Mesothelial cell of epicardium (in vitro differentiated cells): ENCODE measurements around the gene CTBP2. TPM values are rescaled to one million over a fixed set of nuclear protein-coding genes. Genes with fewer than 3 reads are reported as not detected.
A peak's percentile ranks its signal among the peaks of the same experiment; 100 is the strongest.

Source experiments
- DNase-seq, 2 experiments: peaks; one replicate each; pipeline ENCODE4 v3.0.0; 2021; ENCODE audit warnings: low spot score in 2 of 2; ENCODE audit not compliant: unreplicated experiment in 2 of 2
- H3K27ac Mint-ChIP-seq: 2 replicates; pipeline ENCODE4 v1.8.0; 2021; ENCODE audit warnings: mixed read lengths
- H3K27me3 Mint-ChIP-seq: 2 replicates; pipeline ENCODE4 v1.8.0; 2021; ENCODE audit warnings: low read depth, mixed read lengths
- H3K36me3 Mint-ChIP-seq: 2 replicates; pipeline ENCODE4 v1.8.0; 2021; ENCODE audit warnings: mixed read lengths
- H3K4me1 Mint-ChIP-seq: 2 replicates; pipeline ENCODE4 v1.8.0; 2021; ENCODE audit warnings: mixed read lengths
- H3K4me3 Mint-ChIP-seq: 2 replicates; pipeline ENCODE4 v1.8.0; 2021; ENCODE audit warnings: mild to moderate bottlenecking, moderate library complexity, mixed read lengths
- H3K9me3 Mint-ChIP-seq: 2 replicates; pipeline ENCODE4 v1.8.0; 2021; ENCODE audit warnings: mixed read lengths
- total RNA-seq: library from RNA; stranded (reverse); gene quantifications from 3 replicates; pipeline ENCODE4 v1.2.1, GENCODE V29; 2021
- TF ChIP-seq, protein P1 (sequence below): fragments of 200-600 bp; sonication (generic); IDR thresholded peaks from one replicate; pipeline ENCODE4 v1.5.0; 2021; ENCODE audit warnings: antibody characterized with exemption; ENCODE audit not compliant: unreplicated experiment

The CTBP2 gene
- total RNA-seq, 1 donor from 2014 or later = 122 TPM

DNA sequence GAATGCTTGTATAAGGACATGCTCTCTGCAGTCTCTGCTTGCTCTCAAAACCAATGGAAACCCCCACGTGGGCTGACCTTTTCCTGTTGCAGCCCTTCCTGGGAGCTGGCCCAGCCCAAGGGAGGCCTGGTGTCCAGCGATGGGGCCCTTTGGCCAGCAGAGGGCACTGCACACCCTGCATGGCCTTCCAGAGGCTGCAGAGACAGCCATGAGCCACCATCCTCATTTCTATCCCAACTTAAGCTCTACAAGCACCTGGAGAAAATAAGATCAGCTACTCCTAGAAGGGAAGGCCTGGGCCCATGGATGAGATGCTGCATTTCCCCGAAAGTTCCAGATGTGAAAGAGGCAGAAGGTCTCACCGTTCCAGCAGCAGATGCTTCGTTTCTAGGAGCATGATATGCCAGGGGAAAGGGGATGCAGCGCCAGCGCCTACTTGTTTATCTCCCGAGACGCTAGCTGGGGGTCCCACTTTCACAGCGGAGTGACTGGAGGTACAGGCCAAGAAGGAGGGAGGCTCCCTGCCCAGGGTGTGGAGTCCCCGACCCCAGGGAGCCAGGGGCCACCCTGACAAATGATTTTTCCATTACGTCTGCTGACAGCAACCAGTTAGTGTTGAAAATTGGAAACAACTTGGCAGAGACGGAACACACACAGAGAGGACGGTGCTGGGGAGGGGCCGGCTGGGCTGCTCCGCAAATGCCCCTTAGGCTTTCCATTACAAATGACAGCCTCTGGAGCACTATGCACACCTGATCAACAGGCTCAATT, 112.1 kb downstream of the CTBP2 start:
- Mint-ChIP-seq H3K36me3 (peaks cover 7% of the 10 kb centered on the region), H3K27ac (peak overlapping the region; percentile 83), H3K4me1 (peaks cover 41% of the 10 kb centered on the region), H3K9me3 (no peaks in the 10 kb centered on the region), H3K27me3 (no peaks in the 10 kb centered on the region), H3K4me3 (no peak overlapping the region)
- DNase-seq = peak; percentile 68 to 90
- TF ChIP-seq, protein P1, sequence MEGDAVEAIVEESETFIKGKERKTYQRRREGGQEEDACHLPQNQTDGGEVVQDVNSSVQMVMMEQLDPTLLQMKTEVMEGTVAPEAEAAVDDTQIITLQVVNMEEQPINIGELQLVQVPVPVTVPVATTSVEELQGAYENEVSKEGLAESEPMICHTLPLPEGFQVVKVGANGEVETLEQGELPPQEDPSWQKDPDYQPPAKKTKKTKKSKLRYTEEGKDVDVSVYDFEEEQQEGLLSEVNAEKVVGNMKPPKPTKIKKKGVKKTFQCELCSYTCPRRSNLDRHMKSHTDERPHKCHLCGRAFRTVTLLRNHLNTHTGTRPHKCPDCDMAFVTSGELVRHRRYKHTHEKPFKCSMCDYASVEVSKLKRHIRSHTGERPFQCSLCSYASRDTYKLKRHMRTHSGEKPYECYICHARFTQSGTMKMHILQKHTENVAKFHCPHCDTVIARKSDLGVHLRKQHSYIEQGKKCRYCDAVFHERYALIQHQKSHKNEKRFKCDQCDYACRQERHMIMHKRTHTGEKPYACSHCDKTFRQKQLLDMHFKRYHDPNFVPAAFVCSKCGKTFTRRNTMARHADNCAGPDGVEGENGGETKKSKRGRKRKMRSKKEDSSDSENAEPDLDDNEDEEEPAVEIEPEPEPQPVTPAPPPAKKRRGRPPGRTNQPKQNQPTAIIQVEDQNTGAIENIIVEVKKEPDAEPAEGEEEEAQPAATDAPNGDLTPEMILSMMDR = peak; percentile 81

DNA sequence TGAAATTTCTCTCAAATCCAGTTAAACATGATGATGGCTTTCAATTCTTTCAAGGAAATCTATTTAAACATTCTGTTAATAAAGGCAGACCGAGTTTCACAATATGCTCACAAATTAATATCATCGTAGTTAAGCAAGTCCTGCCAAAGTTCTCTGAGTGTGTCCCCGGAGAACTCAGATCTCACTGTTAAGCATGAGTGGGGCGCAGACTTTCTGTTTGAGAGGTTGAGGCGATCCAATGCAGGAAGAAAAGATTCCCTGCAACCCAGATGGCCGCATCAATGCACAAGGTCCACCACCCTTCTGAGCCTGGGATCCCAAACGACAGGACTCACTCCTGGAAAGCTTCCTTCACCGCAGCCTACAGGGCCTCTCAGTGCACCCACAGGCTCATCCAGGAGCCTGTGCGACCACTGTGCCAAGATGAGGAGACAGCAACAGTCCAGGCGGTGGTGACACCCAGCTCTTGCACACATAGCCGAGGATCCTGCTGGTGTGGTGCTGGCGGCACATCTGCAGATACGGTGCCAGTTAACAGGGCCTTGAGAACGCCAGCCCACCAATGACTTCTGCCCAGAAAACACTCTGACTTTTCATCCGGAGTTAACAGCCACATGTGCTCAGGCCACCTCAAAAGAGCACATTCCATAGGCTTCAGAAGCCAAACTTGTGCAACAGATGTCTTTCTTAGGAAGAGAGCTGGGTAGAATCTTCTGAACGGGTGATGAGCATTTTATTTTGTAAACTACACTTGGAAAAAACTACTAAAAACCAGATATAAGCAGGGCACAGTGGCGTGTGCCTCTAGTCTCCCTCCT, 116.3 kb downstream of the CTBP2 start:
- Mint-ChIP-seq H3K36me3 (peaks cover 3% of the 10 kb centered on the region), H3K4me3 (no peak overlapping the region), H3K4me1 (peaks cover 50% of the 10 kb centered on the region), H3K9me3 (no peaks in the 10 kb centered on the region), H3K27ac (peak overlapping the region; percentile 71), H3K27me3 (no peaks in the 10 kb centered on the region)
- TF ChIP-seq, protein P1 = no peak
- DNase-seq = no peak

- no peak for DNase-seq
- no peak overlapping the region for H3K4me3 Mint-ChIP-seq
- peaks cover 53% of the 10 kb centered on the region for H3K4me1 Mint-ChIP-seq
Observed at GRCh38 chr10:125041856-125042506, 118.4 kb downstream of the CTBP2 start.

DNA sequence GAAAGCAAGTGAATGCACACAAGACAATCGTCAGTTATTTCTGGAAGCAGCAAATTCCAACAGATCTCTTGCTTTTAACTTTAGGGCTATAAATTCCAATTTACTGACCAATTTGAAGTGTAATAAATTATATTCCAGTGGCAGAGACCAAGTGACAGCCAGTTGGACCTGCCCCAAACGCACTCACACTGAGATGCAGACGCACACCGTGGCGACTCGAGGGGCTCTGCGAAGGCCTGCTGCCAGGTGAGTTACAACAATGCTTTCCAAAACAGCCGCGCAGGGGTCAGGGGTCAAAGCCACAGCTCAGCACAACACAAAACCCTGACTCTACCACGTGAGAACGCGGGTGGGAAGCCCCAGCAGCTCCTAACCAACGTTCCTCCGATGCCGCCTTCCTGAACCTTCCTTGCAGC, 121.0 kb downstream of the CTBP2 start:
- Mint-ChIP-seq H3K9me3 (no peaks in the 10 kb centered on the region), H3K4me3 (no peak overlapping the region), H3K4me1 (peaks cover 66% of the 10 kb centered on the region), H3K27ac (peak overlapping the region; percentile 79), H3K36me3 (peaks cover 11% of the 10 kb centered on the region), H3K27me3 (no peaks in the 10 kb centered on the region)
- no peak for DNase-seq
- TF ChIP-seq, protein P1 = no peak

More at GRCh38 chr10:125041856-125042506, 118.4 kb downstream of the CTBP2 start:
- Mint-ChIP-seq H3K9me3 (no peaks in the 10 kb centered on the region), H3K27me3 (no peaks in the 10 kb centered on the region), H3K27ac (peak overlapping the region; percentile 77), H3K36me3 (peaks cover 5% of the 10 kb centered on the region)
- TF ChIP-seq, protein P1 = no peak

DNA sequence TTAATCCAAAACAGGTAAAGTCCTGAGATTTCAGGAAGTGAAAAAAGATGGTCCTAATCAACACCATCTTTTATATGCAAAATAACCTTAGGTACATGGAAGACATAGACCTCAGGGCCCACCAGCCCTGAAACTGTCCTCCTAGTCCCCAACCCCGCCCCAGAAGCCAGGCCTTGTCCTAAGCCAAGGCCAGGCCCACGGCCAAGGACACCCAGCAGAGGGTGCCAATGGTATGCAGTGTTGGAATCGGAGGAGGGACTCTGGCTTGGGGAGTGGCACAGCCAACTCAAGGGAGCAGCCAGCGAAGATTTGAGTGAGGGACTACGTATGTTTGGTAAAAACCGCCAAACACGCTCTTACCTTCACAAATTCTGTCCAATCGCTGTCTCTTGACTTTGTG, 121.7 kb downstream of the CTBP2 start:
- TF ChIP-seq, protein P1 = no peak
- Mint-ChIP-seq H3K27me3 (no peaks in the 10 kb centered on the region), H3K4me3 (no peak overlapping the region), H3K9me3 (no peaks in the 10 kb centered on the region), H3K27ac (peak overlapping the region; percentile 79), H3K4me1 (peaks cover 66% of the 10 kb centered on the region), H3K36me3 (peaks cover 11% of the 10 kb centered on the region)
- DNase-seq = no peak
